Ishikawa (cell line): Measurements from ENCODE around the gene C1orf210.

Source experiments
- EP300 ChIP-seq: IDR thresholded peaks from 2 replicates; pipeline ENCODE4 v1.6.1; 2012; ENCODE audit warnings: borderline replicate concordance
- YY1 ChIP-seq: IDR thresholded peaks from 2 replicates; pipeline ENCODE4 v1.6.1; 2012; ENCODE audit warnings: low read depth

DNA sequence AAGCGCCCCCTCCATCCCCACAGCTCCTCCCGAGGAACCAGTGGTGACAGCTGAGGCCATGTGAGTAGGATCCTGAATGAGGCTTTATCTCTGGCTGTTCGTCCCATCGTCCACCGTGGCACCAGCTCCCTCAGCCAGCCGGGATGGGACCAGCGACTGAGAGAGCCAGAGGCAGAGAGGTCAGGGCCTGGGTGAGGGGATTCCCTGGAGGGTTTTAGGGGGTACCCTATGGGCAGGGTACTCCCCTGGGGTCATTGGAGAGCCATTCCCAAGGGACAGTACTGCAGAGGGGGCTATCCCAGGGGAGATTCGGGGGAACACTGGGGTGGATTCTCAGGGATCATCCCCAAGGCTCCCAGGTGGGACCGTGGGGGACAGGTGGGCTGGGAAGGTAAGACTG, 13.2 kb downstream of the C1orf210 start:
- TF ChIP-seq EP300 (no peak), YY1 (no peak)
